Liver (tissue), 3 donors: ENCODE measurements around the gene ZSWIM1.

ENCODE experiments used
- EGR1 ChIP-seq, 2 donors: IDR thresholded peaks; 2 replicates each; pipeline ENCODE4 v1.6.1; 2016 to 2018; ENCODE audit warnings: antibody characterized with exemption in 2 of 2, low read depth in 2 of 2
- RAD21 ChIP-seq, 2 donors: IDR thresholded peaks; 2 replicates each; pipeline ENCODE4 v1.6.1; 2016; ENCODE audit warnings: antibody characterized with exemption in 2 of 2, mild to moderate bottlenecking in 2 of 2
- SP1 ChIP-seq: IDR thresholded peaks from 2 replicates; pipeline ENCODE4 v1.6.1; 2018; ENCODE audit warnings: antibody characterized with exemption, mild to moderate bottlenecking
- YY1 ChIP-seq: IDR thresholded peaks from 2 replicates; pipeline ENCODE4 v1.6.1; 2016; ENCODE audit warnings: antibody characterized with exemption, mild to moderate bottlenecking
- TF ChIP-seq, protein P1 (sequence below): IDR thresholded peaks from 2 replicates; pipeline ENCODE4 v1.6.1; 2016; ENCODE audit warnings: antibody characterized with exemption
- TF ChIP-seq, protein P2 (sequence below): fragments of 150-350 bp; IDR thresholded peaks from 2 replicates; pipeline ENCODE4 v1.5.1; 2017; ENCODE audit warnings: improper control_type of control experiment, low read depth, low read length; ENCODE audit not compliant: missing input control
- donor health status: healthy.
- donor health status: healthy.

DNA sequence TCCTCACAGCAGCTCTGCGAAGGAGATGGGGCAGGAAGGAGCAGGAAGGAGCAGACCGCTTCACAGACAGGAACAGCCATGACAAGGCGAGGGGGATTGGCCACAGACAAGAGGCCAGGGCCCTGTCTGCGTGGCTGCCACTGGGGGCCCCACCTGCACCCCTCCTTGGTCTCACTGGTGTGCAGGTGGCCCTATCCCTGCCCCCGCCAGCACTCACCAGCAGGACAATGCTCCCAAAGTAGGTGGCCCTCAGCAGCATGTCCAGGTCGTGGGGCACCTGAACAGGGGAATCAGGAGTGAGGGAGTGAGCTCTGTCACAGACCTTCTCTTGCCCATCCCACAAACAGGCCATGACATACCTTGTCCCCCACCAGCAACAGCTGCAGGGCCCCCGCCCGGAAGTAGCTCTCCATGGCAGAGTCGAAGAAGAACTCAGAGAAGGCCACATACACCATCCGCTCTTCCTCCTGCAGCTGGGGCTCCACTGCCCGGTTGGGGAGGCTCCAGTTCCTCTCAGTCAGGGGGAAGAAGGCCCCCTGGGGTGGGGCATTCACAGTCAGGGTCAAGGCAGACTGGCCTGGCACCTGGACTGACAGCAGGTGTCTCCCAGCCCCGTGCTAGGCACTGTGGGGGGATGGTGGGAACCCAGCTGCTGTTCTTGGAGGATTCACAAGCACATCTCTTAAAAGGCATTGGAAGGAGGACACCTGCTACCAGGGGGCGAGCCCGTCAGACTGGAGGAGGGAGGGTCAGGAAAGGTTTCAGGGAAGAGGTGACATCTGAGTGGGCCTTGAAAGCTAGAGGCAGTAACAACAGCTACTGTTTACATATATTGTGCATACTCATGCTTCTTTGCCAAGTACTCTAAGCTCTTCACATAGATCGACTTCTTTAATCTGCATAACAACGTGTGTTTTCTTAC is 23.8 kb downstream of the ZSWIM1 start:
- TF ChIP-seq, protein P1, sequence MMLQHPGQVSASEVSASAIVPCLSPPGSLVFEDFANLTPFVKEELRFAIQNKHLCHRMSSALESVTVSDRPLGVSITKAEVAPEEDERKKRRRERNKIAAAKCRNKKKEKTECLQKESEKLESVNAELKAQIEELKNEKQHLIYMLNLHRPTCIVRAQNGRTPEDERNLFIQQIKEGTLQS, result no peak
- TF ChIP-seq, protein P2, sequence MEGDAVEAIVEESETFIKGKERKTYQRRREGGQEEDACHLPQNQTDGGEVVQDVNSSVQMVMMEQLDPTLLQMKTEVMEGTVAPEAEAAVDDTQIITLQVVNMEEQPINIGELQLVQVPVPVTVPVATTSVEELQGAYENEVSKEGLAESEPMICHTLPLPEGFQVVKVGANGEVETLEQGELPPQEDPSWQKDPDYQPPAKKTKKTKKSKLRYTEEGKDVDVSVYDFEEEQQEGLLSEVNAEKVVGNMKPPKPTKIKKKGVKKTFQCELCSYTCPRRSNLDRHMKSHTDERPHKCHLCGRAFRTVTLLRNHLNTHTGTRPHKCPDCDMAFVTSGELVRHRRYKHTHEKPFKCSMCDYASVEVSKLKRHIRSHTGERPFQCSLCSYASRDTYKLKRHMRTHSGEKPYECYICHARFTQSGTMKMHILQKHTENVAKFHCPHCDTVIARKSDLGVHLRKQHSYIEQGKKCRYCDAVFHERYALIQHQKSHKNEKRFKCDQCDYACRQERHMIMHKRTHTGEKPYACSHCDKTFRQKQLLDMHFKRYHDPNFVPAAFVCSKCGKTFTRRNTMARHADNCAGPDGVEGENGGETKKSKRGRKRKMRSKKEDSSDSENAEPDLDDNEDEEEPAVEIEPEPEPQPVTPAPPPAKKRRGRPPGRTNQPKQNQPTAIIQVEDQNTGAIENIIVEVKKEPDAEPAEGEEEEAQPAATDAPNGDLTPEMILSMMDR, result no peak
- TF ChIP-seq SP1, result no peak
- TF ChIP-seq YY1, result no peak
- TF ChIP-seq RAD21 (IDR thresholded peaks at IDR 0.05), result no peak
- TF ChIP-seq EGR1 (IDR thresholded peaks at IDR 0.05; ENCODE audit: low read depth in 2 of 2), result no peak
